ENCODE measurements around the gene CCDC80.

GRCh38 chr3:112593258-112593657, 47.7 kb downstream of the CCDC80 start:
- no peak for TF ChIP-seq CTCF (IDR thresholded peaks at IDR 0.05)
- TF ChIP-seq POLR2A (IDR thresholded peaks at IDR 0.05): no peak

All from Peyer's patch (tissue), 4 donors.